PC-3 (cell line): ENCODE measurements around the gene PCBP3. TPM values are rescaled to one million over a fixed set of nuclear protein-coding genes. Genes with fewer than 3 reads are reported as not detected.
A peak's percentile ranks its signal among the peaks of the same experiment; 100 is the strongest.

Source experiments
- ATAC-seq: fragments of 200-7000 bp; cut with Tn5 transposase; 2 replicates; pipeline ENCODE4 v1.9.1; 2020; ENCODE audit warnings: mild to moderate bottlenecking, moderate library complexity
- BruUV-seq: library from RNA; stranded (reverse); fragments of 400-500 nt; replicated peaks from 2 replicates; lab custom pipeline; 2021; lab: Mats Ljungman, UMichigan
- CTCF ChIA-PET: fragments of 300-600 bp; sonication (Branson Sonifier 250); formaldehyde crosslinking; loops from one replicate; lab custom pipeline; 2022; ENCODE audit warnings: antibody characterized with exemption; lab: Charles Lee
- POLR2A ChIA-PET: fragments of 300-600 bp; sonication (Branson Sonifier 250); formaldehyde crosslinking; loops from one replicate; lab custom pipeline; 2022; ENCODE audit warnings: antibody characterized with exemption; ENCODE audit not compliant: unreplicated experiment; lab: Charles Lee
- DNase-seq: peaks from one replicate; pipeline ENCODE4 v3.0.0-alpha.2; 2015
- H2AFZ ChIP-seq: fragments of 300-600 bp; sonication (generic); 2 replicates; pipeline ENCODE4 v1.6.0; 2016; ENCODE audit warnings: antibody characterized with exemption, low read length
- H3F3A ChIP-seq: fragments of 300-600 bp; sonication (generic); one replicate; pipeline ENCODE4 v1.6.0; 2017; ENCODE audit warnings: antibody characterized with exemption, low read length, control low read depth, mild to moderate bottlenecking; ENCODE audit not compliant: unreplicated experiment
- H3K27ac ChIP-seq: fragments of 300-600 bp; sonication (generic); 2 replicates; pipeline ENCODE4 v1.5.1; 2016; ENCODE audit warnings: mild to moderate bottlenecking, low read length
- H3K27me3 ChIP-seq: fragments of 300-600 bp; sonication (generic); 2 replicates; pipeline ENCODE4 v1.6.1; 2016; ENCODE audit warnings: low read length, mixed read lengths
- H3K36me3 ChIP-seq: fragments of 300-600 bp; sonication (generic); 2 replicates; pipeline ENCODE4 v1.6.1; 2016; ENCODE audit warnings: low read depth, mixed run types, low read length, mixed read lengths
- H3K4me1 ChIP-seq: fragments of 300-600 bp; sonication (generic); 2 replicates; pipeline ENCODE4 v1.5.1; 2016; ENCODE audit warnings: low read length; ENCODE audit not compliant: insufficient read depth
- H3K4me2 ChIP-seq: fragments of 300-600 bp; sonication (generic); 2 replicates; pipeline ENCODE4 v1.6.0; 2016; ENCODE audit warnings: low read length
- H3K4me3 ChIP-seq: fragments of 300-600 bp; sonication (generic); 2 replicates; pipeline ENCODE4 v1.5.1; 2016; ENCODE audit warnings: mild to moderate bottlenecking, low read length, mixed read lengths
- H3K79me2 ChIP-seq: fragments of 300-600 bp; sonication (generic); 2 replicates; pipeline ENCODE4 v1.6.1; 2017; ENCODE audit warnings: low read length, mixed read lengths
- H3K9ac ChIP-seq: fragments of 300-600 bp; sonication (generic); 2 replicates; pipeline ENCODE4 v1.6.0; 2016; ENCODE audit warnings: mild to moderate bottlenecking, low read length
- H3K9me2 ChIP-seq: fragments of 300-600 bp; sonication (generic); replicated peaks from 2 replicates; pipeline ENCODE4 v1.6.1; 2016; ENCODE audit warnings: mixed run types, low read length, mixed read lengths
- H3K9me3 ChIP-seq: fragments of 300-600 bp; sonication (generic); 2 replicates; pipeline ENCODE4 v1.6.1; 2016; ENCODE audit warnings: low read length, mixed read lengths
- H4K20me1 ChIP-seq: fragments of 300-600 bp; sonication (generic); 2 replicates; pipeline ENCODE4 v1.6.1; 2016; ENCODE audit warnings: low read length, mixed read lengths
- EZH2 ChIP-seq: fragments of 300-600 bp; sonication (generic); IDR thresholded peaks from one replicate; pipeline ENCODE4 v1.6.1; 2017; ENCODE audit warnings: antibody characterized with exemption, mild to moderate bottlenecking, low read length; ENCODE audit not compliant: unreplicated experiment
- EZH2phosphoT487 ChIP-seq: fragments of 300-600 bp; sonication (generic); IDR thresholded peaks from 2 replicates; pipeline ENCODE4 v1.6.1; 2018; ENCODE audit warnings: mild to moderate bottlenecking, antibody characterized with exemption, low read length, borderline replicate concordance
- intact Hi-C: fragments of 100-400 bp; cut with micrococcal nuclease; formaldehyde crosslinking; loops from 2 replicates; pipeline ENCODE4 v1.9.0; 2023
- total RNA-seq: library from RNA; depleted of rRNA; stranded (reverse); fragments of >200 nt; gene quantifications from 2 replicates; pipeline ENCODE4 v1.2.3, GENCODE V29; 2014
- TF ChIP-seq, protein P1 (sequence below): fragments of 300-600 bp; sonication (generic); conservative IDR thresholded peaks from 2 replicates; pipeline ENCODE4 v1.5.1; 2017; ENCODE audit warnings: antibody characterized with exemption, low read depth, mild to moderate bottlenecking, low read length

Gene PCBP3
- total RNA-seq, 1 experiment from 2014 or later: 2.4 TPM

DNA sequence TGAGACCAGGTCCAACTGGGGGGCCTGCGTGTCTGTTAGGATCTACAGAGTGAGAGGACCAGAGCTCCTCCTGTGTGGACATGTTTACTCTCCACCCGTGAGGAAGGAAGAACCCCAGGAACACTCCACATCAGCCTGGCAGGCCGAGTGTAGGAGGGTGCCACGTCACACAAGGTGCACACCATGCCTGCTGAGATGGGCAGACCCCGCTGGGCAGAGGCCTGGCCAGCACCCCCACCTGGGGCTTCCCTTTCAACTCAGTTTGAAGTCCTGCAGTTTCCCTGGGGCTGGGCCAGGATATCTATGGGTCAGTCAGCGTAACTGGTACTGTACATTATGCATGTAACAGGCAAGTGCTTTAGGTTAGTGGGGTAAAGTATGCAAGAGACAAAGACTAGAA, 30.1 kb upstream of the PCBP3 start:
- H3K79me2 ChIP-seq: no peaks in the 10 kb centered on the region
- TF ChIP-seq, protein P1, sequence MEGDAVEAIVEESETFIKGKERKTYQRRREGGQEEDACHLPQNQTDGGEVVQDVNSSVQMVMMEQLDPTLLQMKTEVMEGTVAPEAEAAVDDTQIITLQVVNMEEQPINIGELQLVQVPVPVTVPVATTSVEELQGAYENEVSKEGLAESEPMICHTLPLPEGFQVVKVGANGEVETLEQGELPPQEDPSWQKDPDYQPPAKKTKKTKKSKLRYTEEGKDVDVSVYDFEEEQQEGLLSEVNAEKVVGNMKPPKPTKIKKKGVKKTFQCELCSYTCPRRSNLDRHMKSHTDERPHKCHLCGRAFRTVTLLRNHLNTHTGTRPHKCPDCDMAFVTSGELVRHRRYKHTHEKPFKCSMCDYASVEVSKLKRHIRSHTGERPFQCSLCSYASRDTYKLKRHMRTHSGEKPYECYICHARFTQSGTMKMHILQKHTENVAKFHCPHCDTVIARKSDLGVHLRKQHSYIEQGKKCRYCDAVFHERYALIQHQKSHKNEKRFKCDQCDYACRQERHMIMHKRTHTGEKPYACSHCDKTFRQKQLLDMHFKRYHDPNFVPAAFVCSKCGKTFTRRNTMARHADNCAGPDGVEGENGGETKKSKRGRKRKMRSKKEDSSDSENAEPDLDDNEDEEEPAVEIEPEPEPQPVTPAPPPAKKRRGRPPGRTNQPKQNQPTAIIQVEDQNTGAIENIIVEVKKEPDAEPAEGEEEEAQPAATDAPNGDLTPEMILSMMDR: no peak
- no peak for TF ChIP-seq EZH2phosphoT487
- ChIA-PET CTCF (no interaction called here), POLR2A (no interaction called here)
- no peak overlapping the region for H3K4me3 ChIP-seq
- DNase-seq: no peak
- BruUV-seq: no TSS peak
- no peak overlapping the region for H2AFZ ChIP-seq
- H3F3A ChIP-seq: no peaks in the 10 kb centered on the region
- ATAC-seq: no peak
- no peak overlapping the region for H3K9ac ChIP-seq
- H4K20me1 ChIP-seq: no peaks in the 10 kb centered on the region
- no peaks in the 10 kb centered on the region for H3K9me2 ChIP-seq
- intact Hi-C loops: no loop called here
- H3K4me1 ChIP-seq: peaks cover 43% of the 10 kb centered on the region
- H3K36me3 ChIP-seq: no peaks in the 10 kb centered on the region
- no peak overlapping the region for H3K27ac ChIP-seq
- no peaks in the 10 kb centered on the region for H3K9me3 ChIP-seq
- peaks cover 41% of the 10 kb centered on the region for H3K27me3 ChIP-seq
- H3K4me2 ChIP-seq: no peak overlapping the region

DNA sequence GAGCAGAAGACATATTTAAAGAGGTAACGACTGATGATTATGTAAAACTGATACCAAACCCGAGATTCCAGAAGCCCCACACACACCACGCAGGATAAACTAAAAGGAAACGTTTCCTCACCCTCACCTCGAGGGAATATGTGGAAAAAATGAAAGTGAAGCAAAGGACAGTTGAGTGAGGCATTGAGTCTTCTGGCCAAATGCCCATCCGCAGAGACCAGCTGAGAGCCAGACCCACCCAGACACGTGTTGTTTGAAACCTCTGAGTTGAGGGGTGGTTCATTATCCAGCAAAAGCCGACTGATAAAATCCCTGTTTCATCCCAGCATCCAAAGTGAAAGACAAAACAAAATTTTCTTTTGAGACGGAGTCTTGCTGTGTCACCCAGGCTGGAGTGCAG, 29.6 kb upstream of the PCBP3 start:
- H3K4me2 ChIP-seq: no peak overlapping the region
- no peak for ATAC-seq
- H4K20me1 ChIP-seq: no peaks in the 10 kb centered on the region
- no peaks in the 10 kb centered on the region for H3K9me2 ChIP-seq
- no peak overlapping the region for H3K9ac ChIP-seq
- H3K79me2 ChIP-seq: no peaks in the 10 kb centered on the region
- DNase-seq: no peak
- no TSS peak for BruUV-seq
- H3K27ac ChIP-seq: no peak overlapping the region
- no peaks in the 10 kb centered on the region for H3K36me3 ChIP-seq
- peaks cover 37% of the 10 kb centered on the region for H3K27me3 ChIP-seq
- H2AFZ ChIP-seq: no peak overlapping the region
- H3K4me3 ChIP-seq: no peak overlapping the region
- intact Hi-C loops: no loop called here
- no peaks in the 10 kb centered on the region for H3K9me3 ChIP-seq
- peaks cover 48% of the 10 kb centered on the region for H3K4me1 ChIP-seq
- TF ChIP-seq EZH2phosphoT487: no peak
- TF ChIP-seq, protein P1: no peak
- TF ChIP-seq EZH2: no peak
- ChIA-PET POLR2A (no interaction called here), CTCF (no interaction called here)
- no peaks in the 10 kb centered on the region for H3F3A ChIP-seq

DNA sequence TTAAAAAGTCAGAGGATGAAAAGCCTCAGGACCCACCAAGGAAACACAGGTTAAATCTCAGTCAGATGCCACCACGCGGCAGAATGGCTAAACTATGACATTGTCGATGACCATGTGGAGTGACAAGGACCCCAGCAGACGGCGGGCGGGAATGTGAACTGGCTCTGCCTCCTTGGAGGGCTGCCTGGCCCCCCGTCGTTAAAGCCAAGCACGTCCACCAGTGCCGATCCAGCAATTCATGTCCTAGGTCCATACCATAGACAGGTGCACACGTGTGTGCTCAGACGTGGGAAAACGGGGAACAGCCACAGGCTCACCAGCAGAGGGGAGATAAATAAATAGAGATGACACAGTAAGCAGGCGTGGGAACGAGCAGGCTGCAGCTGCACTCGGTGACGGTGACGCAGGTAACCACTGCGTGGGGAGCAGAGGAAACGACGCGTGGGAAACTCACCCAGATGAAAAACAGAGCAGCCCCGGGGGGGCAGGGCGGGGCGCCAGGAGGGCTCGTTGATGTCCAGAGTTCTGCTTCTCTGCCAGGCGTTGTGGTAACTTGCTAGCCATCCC, 28.3 kb upstream of the PCBP3 start:
- ATAC-seq (peak; percentile 11), DNase-seq (peak; percentile 41)
- POLR2A ChIA-PET: no interaction called here
- Histone ChIP-seq H3K4me2 (peak overlapping the region; percentile 63), H3F3A (no peaks in the 10 kb centered on the region), H3K36me3 (no peaks in the 10 kb centered on the region), H3K79me2 (no peaks in the 10 kb centered on the region), H3K4me3 (peak overlapping the region; percentile 42; the same call in 1 of the 2 replicates), H3K27me3 (peaks cover 37% of the 10 kb centered on the region), H3K9me2 (no peaks in the 10 kb centered on the region), H4K20me1 (no peaks in the 10 kb centered on the region), H3K27ac (peak overlapping the region; percentile 32), H3K9ac (peak overlapping the region; percentile 74), H3K4me1 (peaks cover 49% of the 10 kb centered on the region), H3K9me3 (no peaks in the 10 kb centered on the region), H2AFZ (no peak overlapping the region)
- intact Hi-C loops: no loop called here
- CTCF ChIA-PET: no interaction called here
- TF ChIP-seq, protein P1: no peak; the same call in 1 of the 2 replicates
- TF ChIP-seq EZH2phosphoT487 (no peak), EZH2 (no peak)
- no TSS peak for BruUV-seq
